RWPE2 (cell line): ENCODE results near the gene AOPEP.

Experiments
- ATAC-seq: fragments of 200-7000 bp; cut with Tn5 transposase; 3 replicates; pipeline ENCODE4 v1.9.1; 2021; ENCODE audit warnings: low read depth
- DNase-seq: peaks from one replicate; pipeline ENCODE4 v3.0.0-alpha.2; 2020; ENCODE audit warnings: low spot score
- H3K27ac ChIP-seq: fragments of 450-650 bp; 2 replicates; pipeline ENCODE4 v1.5.1; 2017; ENCODE audit warnings: mild to moderate bottlenecking; ENCODE audit not compliant: poor library complexity, severe bottlenecking
- H3K27me3 ChIP-seq: fragments of 250-450 bp; sonication (Bioruptor Pico); 2 replicates; pipeline ENCODE4 v1.5.1; 2021; ENCODE audit warnings: mild to moderate bottlenecking, moderate library complexity; ENCODE audit not compliant: insufficient read depth, poor library complexity, severe bottlenecking
- H3K36me3 ChIP-seq: fragments of 250-450 bp; sonication (Bioruptor Pico); 2 replicates; pipeline ENCODE4 v1.5.1; 2020; ENCODE audit warnings: low read depth, mild to moderate bottlenecking, moderate library complexity
- H3K4me1 ChIP-seq: fragments of 250-450 bp; sonication (Bioruptor Pico); 2 replicates; pipeline ENCODE4 v1.5.1; 2021; ENCODE audit warnings: mild to moderate bottlenecking, moderate library complexity; ENCODE audit not compliant: insufficient read depth, poor library complexity, severe bottlenecking
- H3K4me3 ChIP-seq: fragments of 250-450 bp; sonication (Bioruptor Pico); 2 replicates; pipeline ENCODE4 v1.5.1; 2021; ENCODE audit warnings: mild to moderate bottlenecking, moderate library complexity; ENCODE audit not compliant: severe bottlenecking
- H3K9me3 ChIP-seq: fragments of 250-450 bp; sonication (Bioruptor Pico); 2 replicates; pipeline ENCODE4 v1.5.1; 2021; ENCODE audit warnings: mild to moderate bottlenecking, moderate library complexity; ENCODE audit not compliant: severe bottlenecking
- CTCF ChIP-seq: fragments of 450-650 bp; IDR thresholded peaks from one replicate; pipeline ENCODE4 v1.5.1; 2017; ENCODE audit warnings: mild to moderate bottlenecking, moderate library complexity; ENCODE audit not compliant: poor library complexity, severe bottlenecking

Gene AOPEP

DNA sequence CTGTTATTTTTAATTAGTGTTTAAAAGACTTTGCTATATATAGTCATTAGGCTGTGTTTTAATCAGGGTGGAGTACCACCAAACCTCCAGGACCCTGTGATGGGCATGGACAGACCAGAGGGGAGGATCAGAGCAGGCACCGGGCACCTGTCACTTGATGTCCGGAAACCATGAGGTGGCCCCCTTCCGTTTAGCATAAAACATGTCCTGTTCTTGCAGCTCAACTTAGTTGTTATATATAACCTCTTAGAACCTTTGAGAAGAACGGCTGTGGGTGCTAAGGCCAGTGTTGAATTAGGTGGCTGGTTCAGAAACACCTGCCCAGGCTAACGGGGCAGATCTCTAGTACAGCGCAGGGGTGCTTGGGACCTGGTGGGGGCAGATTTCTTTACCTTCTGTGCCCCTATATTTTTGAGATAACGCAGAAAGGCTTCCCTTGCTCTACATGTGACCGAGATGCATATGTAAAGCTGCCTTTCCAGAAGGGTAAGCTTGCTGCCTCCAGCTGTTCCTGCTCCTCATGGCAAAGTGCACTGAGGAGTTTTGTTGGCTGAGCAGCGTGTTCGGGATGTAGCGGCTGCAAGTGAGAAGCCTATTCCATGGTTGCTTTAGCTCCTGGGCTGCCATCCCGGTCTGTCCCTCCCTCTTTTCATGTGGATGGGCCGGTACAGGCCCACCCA lies 335.6 kb downstream of the AOPEP start:
- no peak overlapping the region for H3K4me3 ChIP-seq
- peaks cover 79% of the 10 kb centered on the region for H3K36me3 ChIP-seq
- no peaks in the 10 kb centered on the region for H3K9me3 ChIP-seq
- DNase-seq (no peak), ATAC-seq (no peak)
- H3K27me3 ChIP-seq: no peaks in the 10 kb centered on the region
- peaks cover 29% of the 10 kb centered on the region for H3K4me1 ChIP-seq
- no peak overlapping the region for H3K27ac ChIP-seq
- no peak for TF ChIP-seq CTCF

GRCh38 chr9:95062596-95063065 lies 336.1 kb downstream of the AOPEP start:
- Histone ChIP-seq H3K4me1 (peaks cover 24% of the 10 kb centered on the region), H3K4me3 (no peak overlapping the region), H3K9me3 (no peaks in the 10 kb centered on the region), H3K36me3 (peaks cover 80% of the 10 kb centered on the region), H3K27me3 (no peaks in the 10 kb centered on the region), H3K27ac (no peak overlapping the region)
- TF ChIP-seq CTCF: no peak
- no peak for DNase-seq
- ATAC-seq: no peak

DNA sequence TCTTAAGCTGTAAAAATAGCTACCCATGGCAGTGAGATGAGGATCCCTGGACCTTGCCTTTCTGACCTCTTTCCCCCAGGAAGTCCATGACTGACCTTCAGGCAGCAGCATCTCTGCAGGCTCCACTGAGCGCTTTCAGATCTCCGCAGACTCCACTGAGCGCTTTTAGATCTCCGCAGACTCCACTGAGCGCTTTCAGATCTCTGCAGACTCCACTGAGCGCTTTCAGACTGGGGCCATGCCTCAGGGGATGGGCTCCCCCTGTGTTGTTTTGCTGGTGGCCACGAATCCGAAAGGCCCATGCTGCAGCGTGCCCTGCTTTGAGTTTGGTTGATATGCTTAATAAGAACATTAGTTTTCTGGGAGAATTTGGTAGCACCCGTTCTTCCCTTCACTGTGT lies 336.8 kb downstream of the AOPEP start:
- peaks cover 26% of the 10 kb centered on the region for H3K4me1 ChIP-seq
- no peak overlapping the region for H3K27ac ChIP-seq
- no peak overlapping the region for H3K4me3 ChIP-seq
- no peaks in the 10 kb centered on the region for H3K27me3 ChIP-seq
- H3K9me3 ChIP-seq: no peaks in the 10 kb centered on the region
- TF ChIP-seq CTCF: no peak
- peaks cover 84% of the 10 kb centered on the region for H3K36me3 ChIP-seq
- DNase-seq (no peak), ATAC-seq (no peak)

DNA sequence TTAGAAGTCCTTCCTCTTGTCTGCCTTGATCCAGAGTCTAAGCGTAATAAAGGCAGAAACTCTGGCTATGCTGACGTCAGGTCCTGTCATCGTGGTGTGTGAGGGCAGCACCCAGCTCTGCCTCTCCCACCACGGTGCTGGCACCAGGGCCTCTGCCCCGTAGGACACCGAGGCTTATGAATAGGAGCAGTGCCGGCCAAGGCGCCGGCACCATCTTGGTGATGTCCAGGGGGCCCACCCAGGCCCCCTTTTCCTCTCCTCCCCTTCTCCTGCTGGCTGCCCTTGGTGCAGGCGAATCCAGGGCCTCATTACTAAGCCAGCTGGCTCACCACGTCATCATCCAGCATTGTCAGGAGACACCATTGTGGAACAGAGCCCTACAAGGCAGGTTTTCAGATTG lies 338.7 kb downstream of the AOPEP start:
- Histone ChIP-seq H3K4me3 (no peak overlapping the region), H3K27ac (peak overlapping the region; percentile 6), H3K36me3 (peaks cover 95% of the 10 kb centered on the region), H3K9me3 (no peaks in the 10 kb centered on the region), H3K27me3 (no peaks in the 10 kb centered on the region), H3K4me1 (peaks cover 26% of the 10 kb centered on the region)
- DNase-seq: no peak
- peak; percentile 39; the same call in 1 of the 3 replicates for ATAC-seq
- no peak for TF ChIP-seq CTCF

GRCh38 chr9:95067057-95067456 lies 340.6 kb downstream of the AOPEP start:
- no peaks in the 10 kb centered on the region for H3K27me3 ChIP-seq
- no peak overlapping the region for H3K27ac ChIP-seq
- TF ChIP-seq CTCF: no peak
- peaks cover 26% of the 10 kb centered on the region for H3K4me1 ChIP-seq
- H3K4me3 ChIP-seq: no peak overlapping the region
- no peaks in the 10 kb centered on the region for H3K9me3 ChIP-seq
- no peak for ATAC-seq
- no peak for DNase-seq
- peaks cover 92% of the 10 kb centered on the region for H3K36me3 ChIP-seq
